Keratinocyte (primary cell): ENCODE data around the gene RAPGEF3. TPM values are rescaled to one million over a fixed set of nuclear protein-coding genes. Genes with fewer than 3 reads are reported as not detected.

Experiments used
- DNase-seq: peaks from one replicate; pipeline ENCODE4 v3.0.0-alpha.2; 2011; ENCODE audit warnings: low read depth, missing footprints, low spot score
- FAIRE-seq: peaks from 2 replicates; lab custom pipeline; 2011; peaks lifted over from hg19 to GRCh38; lab: Jason Lieb, UNC
- H2AFZ ChIP-seq: 2 replicates; pipeline ENCODE4 v1.6.0; 2012; ENCODE audit warnings: low read length, control low read depth, inconsistent platforms; ENCODE audit not compliant: control insufficient read depth
- H3K27ac ChIP-seq: 2 replicates; pipeline ENCODE4 v1.5.1; 2011; ENCODE audit warnings: low read length; ENCODE audit not compliant: control insufficient read depth, insufficient read depth
- H3K27me3 ChIP-seq: 3 replicates; pipeline ENCODE4 v1.6.0; 2011; ENCODE audit warnings: low read length; ENCODE audit not compliant: control insufficient read depth, insufficient read depth; ENCODE audit errors: extremely low read depth
- H3K36me3 ChIP-seq, 2 experiments: 2 replicates in 1 of 2; 3 replicates in 1 of 2; pipeline ENCODE4 v1.5.1; 2011; ENCODE audit warnings: low read length in 2 of 2, mild to moderate bottlenecking in 1 of 2; ENCODE audit not compliant: control insufficient read depth in 2 of 2, insufficient read depth in 2 of 2; ENCODE audit errors: extremely low read depth in 1 of 2
- H3K4me1 ChIP-seq: 3 replicates; pipeline ENCODE4 v1.5.1; 2011; ENCODE audit warnings: low read length; ENCODE audit not compliant: control insufficient read depth, insufficient read depth; ENCODE audit errors: extremely low read depth
- H3K4me2 ChIP-seq: 3 replicates; pipeline ENCODE4 v1.6.0; 2011; ENCODE audit warnings: low read depth, low read length; ENCODE audit not compliant: control insufficient read depth, insufficient read depth; ENCODE audit errors: extremely low read depth
- H3K4me3 ChIP-seq, 3 experiments: fragments of 200-600 bp in 1 of 3; sonication (generic) in 1 of 3; 2 replicates in 2 of 3; 3 replicates in 1 of 3; pipeline ENCODE4 v1.5.1; 2011 to 2016; ENCODE audit warnings: low read length in 3 of 3, mild to moderate bottlenecking in 3 of 3, control low read depth in 2 of 3, inconsistent platforms in 1 of 3, low read depth in 1 of 3, mixed read lengths in 1 of 3, mixed run types in 1 of 3, moderate library complexity in 1 of 3; ENCODE audit not compliant: control insufficient read depth in 2 of 3, insufficient read depth in 2 of 3; ENCODE audit errors: extremely low read depth in 1 of 3
- H3K79me2 ChIP-seq: 2 replicates; pipeline ENCODE4 v1.6.0; 2012; ENCODE audit warnings: low read length; ENCODE audit not compliant: control insufficient read depth, insufficient read depth
- H3K9ac ChIP-seq: 3 replicates; pipeline ENCODE4 v1.6.0; 2011; ENCODE audit warnings: low read length; ENCODE audit not compliant: control insufficient read depth, insufficient read depth; ENCODE audit errors: extremely low read depth
- H3K9me1 ChIP-seq: 3 replicates; pipeline ENCODE4 v1.6.0; 2011; ENCODE audit warnings: low read length; ENCODE audit not compliant: control insufficient read depth, insufficient read depth; ENCODE audit errors: extremely low read depth
- H3K9me3 ChIP-seq: 2 replicates; pipeline ENCODE4 v1.5.1; 2012; ENCODE audit warnings: low read depth, low read length; ENCODE audit not compliant: control insufficient read depth
- H4K20me1 ChIP-seq: 3 replicates; pipeline ENCODE4 v1.6.0; 2011; ENCODE audit warnings: low read length; ENCODE audit not compliant: control insufficient read depth, insufficient read depth; ENCODE audit errors: extremely low read depth
- EZH2 ChIP-seq: IDR thresholded peaks from one replicate; pipeline ENCODE4 v1.6.1; 2012; ENCODE audit warnings: inconsistent platforms, mild to moderate bottlenecking, low read length, moderate library complexity
- dilution Hi-C: fragments of 300-500 bp; cut with MboI; formaldehyde crosslinking; loops from one replicate; pipeline ENCODE4 v1.7.0; 2020; ENCODE audit warnings: low sequenced_read_pairs; ENCODE audit not compliant: extremely low pct_ligation_motif_present
- polyA plus RNA-seq, 5 experiments: library from polyadenylated mRNA; depleted of rRNA in 3 of 5; stranded (reverse) in 3 of 5; stranded (forward) in 1 of 5; unstranded in 1 of 5; fragments of >200 nt; gene quantifications; 1 replicate in 1 of 5; 2 replicates in 3 of 5; 3 replicates in 1 of 5; pipeline versions ENCODE4 v1.2.1 to v1.2.3, GENCODE V29; 2011 to 2012; ENCODE audit warnings: missing spikeins in 2 of 5, low read depth in 1 of 5, low replicate concordance in 1 of 5
- TF ChIP-seq, protein P1 (sequence below), 3 experiments: IDR thresholded peaks in 1 of 3; conservative IDR thresholded peaks in 1 of 3; optimal IDR thresholded peaks in 1 of 3; 2 replicates in 2 of 3; 3 replicates in 1 of 3; pipeline versions ENCODE3 to v1.5.1; 2011; ENCODE audit warnings: low read length in 3 of 3, mild to moderate bottlenecking in 3 of 3, moderate library complexity in 2 of 3, control low read depth in 1 of 3, inconsistent platforms in 1 of 3; ENCODE audit not compliant: insufficient read depth in 2 of 3; ENCODE audit errors: extremely low read depth in 1 of 3

The RAPGEF3 gene
- polyA plus RNA-seq, 1 donor (not counting 4 experiments of a cell fraction or from before 2014, with no cell fraction given) = 5.1 TPM

DNA sequence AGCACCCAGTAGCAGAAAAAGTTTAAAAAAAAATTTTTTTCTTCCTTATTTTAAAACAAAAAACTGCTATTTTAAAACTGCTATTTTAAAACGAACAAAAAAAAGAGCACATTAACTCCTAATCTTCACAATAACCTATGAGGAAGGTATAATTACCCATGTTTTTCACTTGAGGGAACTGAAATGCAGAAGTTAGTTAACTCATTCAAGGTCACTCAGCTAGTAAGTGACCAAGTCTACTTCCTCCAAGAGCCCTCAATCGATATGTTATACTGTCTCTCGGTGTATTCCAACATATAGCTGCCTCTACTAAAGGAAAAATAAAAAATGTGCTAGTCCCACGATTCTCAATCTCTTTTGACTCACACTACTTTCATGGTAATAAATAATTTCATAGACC, 60.6 kb downstream of the RAPGEF3 start:
- no peak for FAIRE-seq
- H3K27ac ChIP-seq = no peak overlapping the region
- no peaks in the 10 kb centered on the region for H4K20me1 ChIP-seq
- H3K36me3 ChIP-seq = peaks cover 3 to 5% of the 10 kb centered on the region in 2 experiments
- no peaks in the 10 kb centered on the region for H3K4me1 ChIP-seq
- dilution Hi-C loops = no loop called here
- H3K79me2 ChIP-seq = peaks cover 2% of the 10 kb centered on the region
- H3K27me3 ChIP-seq = no peaks in the 10 kb centered on the region
- H3K9me3 ChIP-seq = no peaks in the 10 kb centered on the region
- TF ChIP-seq EZH2 = no peak
- TF ChIP-seq, protein P1, sequence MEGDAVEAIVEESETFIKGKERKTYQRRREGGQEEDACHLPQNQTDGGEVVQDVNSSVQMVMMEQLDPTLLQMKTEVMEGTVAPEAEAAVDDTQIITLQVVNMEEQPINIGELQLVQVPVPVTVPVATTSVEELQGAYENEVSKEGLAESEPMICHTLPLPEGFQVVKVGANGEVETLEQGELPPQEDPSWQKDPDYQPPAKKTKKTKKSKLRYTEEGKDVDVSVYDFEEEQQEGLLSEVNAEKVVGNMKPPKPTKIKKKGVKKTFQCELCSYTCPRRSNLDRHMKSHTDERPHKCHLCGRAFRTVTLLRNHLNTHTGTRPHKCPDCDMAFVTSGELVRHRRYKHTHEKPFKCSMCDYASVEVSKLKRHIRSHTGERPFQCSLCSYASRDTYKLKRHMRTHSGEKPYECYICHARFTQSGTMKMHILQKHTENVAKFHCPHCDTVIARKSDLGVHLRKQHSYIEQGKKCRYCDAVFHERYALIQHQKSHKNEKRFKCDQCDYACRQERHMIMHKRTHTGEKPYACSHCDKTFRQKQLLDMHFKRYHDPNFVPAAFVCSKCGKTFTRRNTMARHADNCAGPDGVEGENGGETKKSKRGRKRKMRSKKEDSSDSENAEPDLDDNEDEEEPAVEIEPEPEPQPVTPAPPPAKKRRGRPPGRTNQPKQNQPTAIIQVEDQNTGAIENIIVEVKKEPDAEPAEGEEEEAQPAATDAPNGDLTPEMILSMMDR (optimal IDR thresholded peaks at IDR 0.05 in 1 of 3, IDR thresholded peaks at IDR 0.05 in 1 of 3, conservative IDR thresholded peaks at IDR 0.05 in 1 of 3; ENCODE audit: extremely low read depth in 1 of 3, insufficient read depth in 2 of 3, low read length in 3 of 3) = no peak
- no peak overlapping the region for H3K9ac ChIP-seq
- no peak overlapping the region for H3K4me2 ChIP-seq
- H2AFZ ChIP-seq = no peak overlapping the region
- H3K9me1 ChIP-seq = no peaks in the 10 kb centered on the region
- DNase-seq = no peak
- no peak overlapping the region for H3K4me3 ChIP-seq

DNA sequence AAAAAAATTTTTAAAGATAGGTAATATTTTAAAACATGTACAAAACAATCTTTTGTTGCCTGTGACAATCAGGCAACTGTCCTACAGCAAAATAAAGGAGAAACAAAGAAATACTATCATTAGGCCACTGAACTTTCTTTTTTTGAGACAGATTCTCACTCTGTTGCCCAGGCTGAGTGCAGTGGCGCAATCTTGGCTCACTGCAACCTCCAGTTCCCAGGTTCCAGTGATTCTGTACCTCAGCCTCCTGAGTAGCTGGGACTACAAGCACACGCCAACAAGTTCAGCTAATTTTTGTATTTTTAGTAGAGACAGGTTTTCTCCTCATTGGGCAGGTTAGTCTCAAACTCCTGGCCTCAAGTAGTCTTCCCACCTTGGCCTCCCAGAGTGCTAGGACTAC, 69.5 kb downstream of the RAPGEF3 start:
- FAIRE-seq (no peak), DNase-seq (no peak)
- H2AFZ ChIP-seq = no peak overlapping the region
- no peak overlapping the region for H3K4me3 ChIP-seq
- peaks cover 3 to 5% of the 10 kb centered on the region in 2 experiments for H3K36me3 ChIP-seq
- no peak for TF ChIP-seq EZH2
- TF ChIP-seq, protein P1 (optimal IDR thresholded peaks at IDR 0.05 in 1 of 3, IDR thresholded peaks at IDR 0.05 in 1 of 3, conservative IDR thresholded peaks at IDR 0.05 in 1 of 3; ENCODE audit: extremely low read depth in 1 of 3, insufficient read depth in 2 of 3, low read length in 3 of 3) = no peak
- no peaks in the 10 kb centered on the region for H3K27me3 ChIP-seq
- no peaks in the 10 kb centered on the region for H3K79me2 ChIP-seq
- H3K9me1 ChIP-seq = no peaks in the 10 kb centered on the region
- no peak overlapping the region for H3K4me2 ChIP-seq
- H3K4me1 ChIP-seq = no peaks in the 10 kb centered on the region
- H4K20me1 ChIP-seq = no peaks in the 10 kb centered on the region
- no peaks in the 10 kb centered on the region for H3K9me3 ChIP-seq
- dilution Hi-C loops = no loop called here
- H3K27ac ChIP-seq = no peak overlapping the region
- H3K9ac ChIP-seq = no peak overlapping the region
